HepG2 (cell line): ENCODE data around the gene PKMYT1. TPM values are rescaled to one million over a fixed set of nuclear protein-coding genes. Genes with fewer than 3 reads are reported as not detected.

Experiments
- AGO1 ChIP-seq: fragments of 200-400 bp; formaldehyde crosslinking; IDR thresholded peaks from 2 replicates; pipeline ENCODE4 v1.6.1; 2017; ENCODE audit warnings: mild to moderate bottlenecking, low read depth, low read length, moderate library complexity; ENCODE audit not compliant: poor library complexity, severe bottlenecking
- ARNTL ChIP-seq: sonication (generic); formaldehyde crosslinking; IDR thresholded peaks from 2 replicates; pipeline ENCODE4 v1.4.0; 2020; ENCODE audit warnings: mild to moderate bottlenecking, missing genetic modification reagents
- BCL6 ChIP-seq: IDR thresholded peaks from 2 replicates; pipeline ENCODE4 v1.6.1; 2016; ENCODE audit warnings: missing genetic modification reagents, missing compliant biosample characterization
- CBX5 ChIP-seq: sonication (generic); formaldehyde crosslinking; IDR thresholded peaks from 2 replicates; pipeline ENCODE4 v1.4.0; 2020; ENCODE audit warnings: missing genetic modification reagents, borderline replicate concordance
- ETV5 ChIP-seq: IDR thresholded peaks from 2 replicates; pipeline ENCODE4 v1.6.1; 2018; ENCODE audit warnings: missing biosample characterization, missing genetic modification reagents, inconsistent platforms, borderline replicate concordance
- GLMP ChIP-seq: sonication (generic); formaldehyde crosslinking; IDR thresholded peaks from 2 replicates; pipeline ENCODE4 v1.9.0; 2021; ENCODE audit warnings: missing genetic modification reagents, mild to moderate bottlenecking, borderline replicate concordance
- HNRNPLL ChIP-seq: fragments of 200-400 bp; formaldehyde crosslinking; IDR thresholded peaks from 2 replicates; pipeline ENCODE4 v1.6.1; 2017; ENCODE audit warnings: mild to moderate bottlenecking, low read depth, low read length; ENCODE audit not compliant: poor library complexity, severe bottlenecking
- MED1 ChIP-seq: sonication (generic); formaldehyde crosslinking; IDR thresholded peaks from 2 replicates; pipeline ENCODE4 v1.4.0; 2020; ENCODE audit warnings: missing genetic modification reagents
- MTA1 ChIP-seq: sonication (generic); formaldehyde crosslinking; IDR thresholded peaks from 2 replicates; pipeline ENCODE4 v1.4.0; 2020; ENCODE audit warnings: missing genetic modification reagents, mild to moderate bottlenecking, borderline replicate concordance
- NR2F1 ChIP-seq, 2 experiments: fragments of 450-650 bp in 1 of 2; formaldehyde crosslinking in 1 of 2; IDR thresholded peaks; 2 replicates each; pipeline versions ENCODE4 v1.5.0 to v1.6.1; 2016 to 2020; ENCODE audit warnings: mild to moderate bottlenecking in 1 of 2, missing compliant biosample characterization in 1 of 2, missing genetic modification reagents in 1 of 2, moderate library complexity in 1 of 2
- POLR2G ChIP-seq: fragments of 200-400 bp; formaldehyde crosslinking; IDR thresholded peaks from 2 replicates; pipeline ENCODE4 v1.6.1; 2018; ENCODE audit warnings: mild to moderate bottlenecking, low read depth, low read length, moderate library complexity
- SETDB1 ChIP-seq: sonication (generic); formaldehyde crosslinking; IDR thresholded peaks from 2 replicates; pipeline ENCODE4 v1.5.1; 2020; ENCODE audit warnings: missing genetic modification reagents, mild to moderate bottlenecking, borderline replicate concordance
- TEAD3 ChIP-seq: optimal IDR thresholded peaks from 2 replicates; pipeline ENCODE3; 2016; ENCODE audit warnings: borderline replicate concordance
- ZFP1 ChIP-seq: IDR thresholded peaks from 2 replicates; pipeline ENCODE4 v1.6.1; 2016
- ZNF543 ChIP-seq: sonication (generic); formaldehyde crosslinking; IDR thresholded peaks from 2 replicates; pipeline ENCODE4 v1.4.0; 2020; ENCODE audit warnings: mild to moderate bottlenecking, missing genetic modification reagents
- ZNF552 ChIP-seq: sonication (generic); formaldehyde crosslinking; IDR thresholded peaks from 2 replicates; pipeline ENCODE4 v1.9.0; 2022; ENCODE audit warnings: missing genetic modification reagents, mild to moderate bottlenecking, borderline replicate concordance
- ZNF580 ChIP-seq: IDR thresholded peaks from 2 replicates; pipeline ENCODE4 v1.6.1; 2016; ENCODE audit warnings: low read depth, borderline replicate concordance
- ZNF781 ChIP-seq: sonication (generic); formaldehyde crosslinking; IDR thresholded peaks from 2 replicates; pipeline ENCODE4 v1.5.1; 2020; ENCODE audit warnings: borderline replicate concordance, mild to moderate bottlenecking, missing genetic modification reagents; ENCODE audit errors: not compliant biosample characterization
- ZNF841 ChIP-seq: sonication (generic); formaldehyde crosslinking; IDR thresholded peaks from 2 replicates; pipeline ENCODE4 v1.8.1; 2023; ENCODE audit warnings: missing genetic modification reagents, borderline replicate concordance
- polyA plus RNA-seq, 8 experiments: library from polyadenylated mRNA; depleted of rRNA in 3 of 8; stranded (reverse) in 7 of 8; unstranded in 1 of 8; fragments of >200 nt; fragmentation: Illumina TruSeq in 4 of 8; extraction: Trizol in 4 of 8; gene quantifications; 2 replicates each; pipeline versions ENCODE4 v1.2.1 to v1.2.3, GENCODE V29; 2011 to 2016; ENCODE audit warnings: low read depth in 4 of 8, missing spikeins in 1 of 8, mixed read lengths in 1 of 8; ENCODE audit not compliant: insufficient read depth in 1 of 8
- total RNA-seq, 5 experiments: library from RNA; depleted of rRNA; stranded (reverse); fragments of >200 nt; fragmentation: Illumina TruSeq; extraction: Trizol; gene quantifications; 2 replicates each; pipeline ENCODE4 v1.2.3, GENCODE V29; 2016; ENCODE audit warnings: low read depth in 1 of 5
- TF ChIP-seq, protein P1 (sequence below): fragments of 450-650 bp; IDR thresholded peaks from 2 replicates; pipeline ENCODE4 v1.6.1; 2016
- TF ChIP-seq, protein P2 (sequence below): sonication (generic); formaldehyde crosslinking; IDR thresholded peaks from 2 replicates; pipeline ENCODE4 v1.4.0; 2020; ENCODE audit warnings: missing genetic modification reagents, borderline replicate concordance
- TF ChIP-seq, protein P3 (sequence below): IDR thresholded peaks from 2 replicates; pipeline ENCODE4 v1.6.1; 2016; ENCODE audit warnings: missing genetic modification reagents, missing compliant biosample characterization

The PKMYT1 gene
- total and polyA plus RNA-seq, 2 of the 13 experiments (the other 11 are each of a cell fraction or from before 2014, with no cell fraction given), result 7.0 to 27.8 TPM

GRCh38 chr16:3023669-3024478 is 43.6 kb upstream of the PKMYT1 start, which contains the start of the genes HCFC1R1 and THOC6 (continued):
- TF ChIP-seq AGO1, result peak; percentile 100
- TF ChIP-seq ZNF580 (CRISPR knock-in tag), result peak; percentile 97; the same call in 1 of the 2 replicates
- no peak for TF ChIP-seq MTA1
- peak; percentile 81 for TF ChIP-seq ARNTL (CRISPR knock-in tag)
- TF ChIP-seq CBX5 (CRISPR knock-in tag), result peak; percentile 76
- TF ChIP-seq NR2F1 (CRISPR knock-in tag; IDR thresholded peaks at IDR 0.05), result peak; percentile 9 to 44; a peak in 2 of 4 replicates
- peak; percentile 42; the same call in 1 of the 2 replicates for TF ChIP-seq MED1 (CRISPR knock-in tag)
- TF ChIP-seq ZNF552 (CRISPR knock-in tag), result 0 out of 2 replicates have a peak, but pooled peaks have one; percentile 61
- TF ChIP-seq POLR2G, result peak; percentile 97
- TF ChIP-seq ETV5 (CRISPR knock-in tag), result peak; percentile 66
- peak; percentile 80 for TF ChIP-seq TEAD3 (CRISPR knock-in tag)
- TF ChIP-seq HNRNPLL, result peak; percentile 92
- TF ChIP-seq SETDB1 (CRISPR knock-in tag), result no peak
- peak; percentile 80 for TF ChIP-seq ZNF543 (CRISPR knock-in tag)
- no peak for TF ChIP-seq GLMP (CRISPR knock-in tag)
- TF ChIP-seq, protein P1, sequence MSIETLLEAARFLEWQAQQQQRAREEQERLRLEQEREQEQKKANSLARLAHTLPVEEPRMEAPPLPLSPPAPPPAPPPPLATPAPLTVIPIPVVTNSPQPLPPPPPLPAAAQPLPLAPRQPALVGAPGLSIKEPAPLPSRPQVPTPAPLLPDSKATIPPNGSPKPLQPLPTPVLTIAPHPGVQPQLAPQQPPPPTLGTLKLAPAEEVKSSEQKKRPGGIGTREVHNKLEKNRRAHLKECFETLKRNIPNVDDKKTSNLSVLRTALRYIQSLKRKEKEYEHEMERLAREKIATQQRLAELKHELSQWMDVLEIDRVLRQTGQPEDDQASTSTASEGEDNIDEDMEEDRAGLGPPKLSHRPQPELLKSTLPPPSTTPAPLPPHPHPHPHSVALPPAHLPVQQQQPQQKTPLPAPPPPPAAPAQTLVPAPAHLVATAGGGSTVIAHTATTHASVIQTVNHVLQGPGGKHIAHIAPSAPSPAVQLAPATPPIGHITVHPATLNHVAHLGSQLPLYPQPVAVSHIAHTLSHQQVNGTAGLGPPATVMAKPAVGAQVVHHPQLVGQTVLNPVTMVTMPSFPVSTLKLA, result peak; percentile 53; the same call in 1 of the 2 replicates
- TF ChIP-seq ZFP1 (CRISPR knock-in tag), result 0 out of 2 replicates have a peak, but pooled peaks have one; percentile 26
- TF ChIP-seq ZNF781 (CRISPR knock-in tag), result peak; percentile 81
- peak; percentile 45; the same call in 1 of the 2 replicates for TF ChIP-seq ZNF841 (CRISPR knock-in tag)
- TF ChIP-seq, protein P2, sequence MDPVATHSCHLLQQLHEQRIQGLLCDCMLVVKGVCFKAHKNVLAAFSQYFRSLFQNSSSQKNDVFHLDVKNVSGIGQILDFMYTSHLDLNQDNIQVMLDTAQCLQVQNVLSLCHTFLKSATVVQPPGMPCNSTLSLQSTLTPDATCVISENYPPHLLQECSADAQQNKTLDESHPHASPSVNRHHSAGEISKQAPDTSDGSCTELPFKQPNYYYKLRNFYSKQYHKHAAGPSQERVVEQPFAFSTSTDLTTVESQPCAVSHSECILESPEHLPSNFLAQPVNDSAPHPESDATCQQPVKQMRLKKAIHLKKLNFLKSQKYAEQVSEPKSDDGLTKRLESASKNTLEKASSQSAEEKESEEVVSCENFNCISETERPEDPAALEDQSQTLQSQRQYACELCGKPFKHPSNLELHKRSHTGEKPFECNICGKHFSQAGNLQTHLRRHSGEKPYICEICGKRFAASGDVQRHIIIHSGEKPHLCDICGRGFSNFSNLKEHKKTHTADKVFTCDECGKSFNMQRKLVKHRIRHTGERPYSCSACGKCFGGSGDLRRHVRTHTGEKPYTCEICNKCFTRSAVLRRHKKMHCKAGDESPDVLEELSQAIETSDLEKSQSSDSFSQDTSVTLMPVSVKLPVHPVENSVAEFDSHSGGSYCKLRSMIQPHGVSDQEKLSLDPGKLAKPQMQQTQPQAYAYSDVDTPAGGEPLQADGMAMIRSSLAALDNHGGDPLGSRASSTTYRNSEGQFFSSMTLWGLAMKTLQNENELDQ, result no peak
- TF ChIP-seq, protein P3, sequence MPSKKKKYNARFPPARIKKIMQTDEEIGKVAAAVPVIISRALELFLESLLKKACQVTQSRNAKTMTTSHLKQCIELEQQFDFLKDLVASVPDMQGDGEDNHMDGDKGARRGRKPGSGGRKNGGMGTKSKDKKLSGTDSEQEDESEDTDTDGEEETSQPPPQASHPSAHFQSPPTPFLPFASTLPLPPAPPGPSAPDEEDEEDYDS (CRISPR knock-in tag), result peak; percentile 40; the same call in 1 of the 2 replicates
- peak; percentile 36; the same call in 1 of the 2 replicates for TF ChIP-seq BCL6
